ENCODE results near the gene LIMCH1.

GRCh38 chr4:41528512-41529205, 9.3 kb upstream of the LIMCH1 start:
- TF ChIP-seq CTCF (IDR thresholded peaks at IDR 0.05) (no peak), EZH2phosphoT487 (IDR thresholded peaks at IDR 0.05) (no peak), EZH2 (IDR thresholded peaks at IDR 0.05) (no peak)
